Measurements from ENCODE around the gene POLR3GL. TPM values are rescaled to one million over a fixed set of nuclear protein-coding genes. Genes with fewer than 3 reads are reported as not detected.

POLR3GL gene
- total RNA-seq, 1 donor from 2014 or later = 11.9 TPM

DNA sequence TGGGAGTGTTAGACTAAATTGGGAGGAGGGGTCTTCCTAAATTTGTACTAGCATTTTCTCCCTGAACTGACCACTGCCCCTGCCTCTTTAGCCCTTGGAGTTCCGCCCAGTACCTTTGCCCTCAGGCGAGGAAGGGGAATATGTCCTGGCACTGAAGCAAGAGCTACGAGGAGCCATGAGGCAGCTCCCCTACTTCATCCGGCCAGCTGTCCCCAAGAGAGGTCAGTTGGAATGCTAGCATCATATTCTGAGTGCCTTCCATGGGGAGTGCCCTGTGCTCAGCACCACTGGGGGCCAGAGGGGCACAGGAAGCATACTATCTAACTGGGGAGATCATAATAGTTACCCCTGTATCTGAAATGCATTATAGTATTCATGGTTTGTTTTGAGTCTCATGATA, 10.7 kb downstream of the POLR3GL start:
- no peak for DNase-seq

GRCh38 chr1:145977016-145977415, 12.5 kb downstream of the POLR3GL start:
- no peak for DNase-seq

GRCh38 chr1:145977486-145978470, 13.3 kb downstream of the POLR3GL start:
- DNase-seq = peak; percentile 81

DNA sequence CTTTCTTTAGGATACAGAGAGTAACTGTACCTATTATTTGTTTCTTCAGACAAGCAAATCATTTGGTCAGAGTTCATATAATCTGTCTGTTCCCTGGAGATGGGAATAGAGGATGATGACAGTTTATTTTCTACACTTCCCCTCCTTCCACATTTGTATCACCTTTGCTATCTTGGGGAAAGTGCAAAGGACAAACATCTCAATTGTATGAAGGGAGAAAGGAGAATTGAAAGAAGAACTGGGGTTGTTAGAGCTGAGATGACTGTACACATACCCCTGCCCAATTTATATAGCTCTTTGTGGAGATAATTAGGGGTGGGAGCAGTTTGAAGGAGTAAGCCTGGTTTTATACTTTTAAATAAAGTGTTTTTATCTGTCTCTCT, 14.0 kb downstream of the POLR3GL start:
- DNase-seq = no peak

- DNase-seq = peak; percentile 100
These were observed 14.6 kb downstream of the POLR3GL start for GRCh38 chr1:145978854-145979745.

GRCh38 chr1:145979746-145980456, 15.4 kb downstream of the POLR3GL start:
- peak; percentile 33 for DNase-seq

DNA sequence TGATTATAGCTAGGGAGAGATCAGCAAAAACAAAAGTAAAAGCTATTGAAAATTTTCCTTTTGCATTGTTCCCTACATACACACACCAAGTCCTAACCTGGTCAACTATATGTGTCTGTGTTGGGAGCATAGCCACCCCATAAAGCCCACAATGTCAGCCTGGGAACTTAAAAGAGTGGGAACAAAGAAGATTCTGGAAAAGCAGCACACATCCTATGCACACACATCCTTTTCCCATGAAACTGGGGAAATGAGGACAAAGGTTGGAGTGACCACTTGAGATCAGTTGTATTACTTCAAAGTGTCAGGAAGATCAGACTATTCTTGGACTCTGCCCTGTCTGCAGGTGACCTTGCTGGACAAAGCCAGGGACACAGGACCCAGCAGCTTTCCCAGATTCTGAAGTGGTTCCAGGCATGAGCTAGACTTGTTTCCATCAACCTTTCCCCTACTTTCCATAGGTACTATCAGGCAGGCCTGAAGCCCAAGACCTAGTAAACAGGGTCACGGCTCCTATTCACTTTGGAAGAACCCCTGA, 16.0 kb downstream of the POLR3GL start:
- no peak for DNase-seq

DNA sequence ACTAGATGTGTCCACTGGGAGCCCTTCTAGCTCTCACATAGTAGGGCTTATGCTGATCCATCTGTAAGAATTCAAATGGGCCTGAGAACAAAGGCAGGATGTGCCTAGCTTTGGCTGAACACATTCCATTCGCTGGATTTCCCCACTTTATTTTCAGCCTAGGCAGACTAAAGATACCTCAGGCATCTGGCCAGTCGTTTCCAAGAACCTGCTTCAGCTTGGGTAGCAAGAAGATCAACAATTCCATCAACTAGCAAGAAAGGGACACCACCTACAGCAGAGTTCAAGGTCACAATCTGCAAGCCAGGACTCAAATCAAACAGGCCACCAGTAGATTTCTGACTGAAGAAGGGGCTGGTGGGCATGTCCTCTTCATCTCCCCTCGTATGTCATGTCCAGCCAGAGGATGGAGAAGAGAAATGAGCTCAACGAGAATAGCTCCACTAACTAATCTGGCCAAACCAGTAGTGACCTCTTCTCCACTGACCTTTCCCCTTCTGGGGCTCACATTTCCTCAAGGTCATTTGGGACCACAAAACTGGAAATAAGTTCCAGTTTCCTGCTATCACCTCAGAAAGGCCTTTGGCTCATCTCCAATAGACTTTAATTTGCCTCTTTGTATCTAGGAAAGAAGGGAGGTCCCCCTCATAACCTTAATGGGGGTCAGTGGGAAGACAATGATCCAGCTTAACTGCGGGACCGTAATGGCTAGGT, 17.7 kb downstream of the POLR3GL start:
- DNase-seq = no peak

GRCh38 chr1:145983206-145983675, 18.8 kb downstream of the POLR3GL start:
- DNase-seq = no peak

DNA sequence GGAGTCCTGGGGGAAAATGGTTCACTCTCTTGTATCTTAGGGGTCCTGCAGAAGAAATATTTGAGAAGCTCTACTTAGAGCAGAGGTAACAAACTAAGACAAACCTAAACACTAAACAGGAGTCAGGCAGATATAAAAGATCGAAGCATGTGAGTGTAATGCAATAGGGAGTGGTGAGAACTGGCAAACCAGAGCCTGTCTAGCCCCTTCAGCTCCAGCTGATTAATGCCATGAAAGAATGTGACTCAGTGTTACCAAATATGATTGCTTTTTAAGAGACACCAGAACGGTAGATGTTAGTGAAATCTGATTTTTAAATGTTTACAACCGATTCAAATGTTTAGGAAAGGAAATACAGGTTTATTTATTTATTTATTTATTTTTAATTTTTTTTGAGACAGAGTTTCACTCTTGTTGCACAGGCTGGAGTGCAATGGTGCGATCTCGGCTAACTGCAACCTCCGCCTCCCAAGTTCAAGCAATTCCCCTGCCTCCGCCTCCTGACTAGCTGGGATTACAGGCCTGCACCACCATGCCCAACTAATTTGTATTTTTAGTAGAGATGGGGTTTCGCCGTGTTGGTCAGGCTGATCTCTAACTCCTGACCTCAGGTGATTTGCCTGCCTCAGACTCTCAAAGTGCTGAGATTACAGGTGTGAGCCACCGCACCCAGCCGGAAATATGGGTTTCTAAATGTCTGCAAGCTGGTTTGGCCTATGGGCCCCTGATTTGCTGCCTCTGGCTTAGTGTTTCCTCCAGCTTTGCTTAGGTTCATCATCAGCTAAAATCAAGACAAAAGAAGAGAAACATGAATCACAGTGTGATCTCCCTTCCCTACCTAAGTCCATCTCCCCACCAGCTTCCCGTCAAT, 19.7 kb downstream of the POLR3GL start:
- no peak for DNase-seq

DNA sequence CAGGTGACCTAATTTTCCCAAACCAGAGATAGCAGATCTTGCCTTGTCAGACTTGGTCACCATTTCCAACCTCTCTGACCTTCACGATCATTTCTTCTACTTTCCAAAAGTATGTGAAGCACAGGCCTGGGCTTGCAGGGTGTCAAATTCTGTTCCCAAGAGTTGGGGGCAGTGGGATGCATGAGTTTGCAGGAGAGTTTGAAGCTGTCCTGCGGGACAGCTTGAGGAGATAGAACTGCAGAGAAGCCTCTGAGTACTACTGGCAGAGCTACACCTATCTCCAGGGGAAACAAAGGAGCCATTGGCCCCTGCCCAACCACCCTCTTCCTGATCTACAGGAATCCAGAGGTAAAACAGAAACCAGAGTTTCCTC, 20.6 kb downstream of the POLR3GL start:
- DNase-seq = no peak

- DNase-seq = no peak
These were observed 21.3 kb downstream of the POLR3GL start for GRCh38 chr1:145985502-145986439.

DNA sequence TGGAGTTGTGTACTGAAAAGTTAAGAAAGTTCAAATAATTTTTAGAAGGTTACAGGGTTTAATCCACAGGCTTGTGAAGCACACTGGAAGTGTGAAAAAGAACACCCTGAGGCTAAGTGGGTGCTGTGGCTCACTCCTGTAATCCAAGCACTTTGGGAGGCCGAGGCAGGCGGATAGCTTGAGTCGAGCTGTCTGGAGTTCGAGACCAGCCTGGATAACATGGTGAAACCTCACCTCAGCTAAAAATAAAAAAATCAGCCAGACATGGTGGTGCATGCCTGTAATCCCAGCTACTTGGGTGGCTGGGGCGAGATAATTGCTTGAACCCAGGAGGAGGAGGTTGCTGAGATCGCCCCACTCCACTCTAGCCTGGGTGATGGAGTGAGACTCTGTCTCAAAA, 22.1 kb downstream of the POLR3GL start:
- DNase-seq = no peak

DNA sequence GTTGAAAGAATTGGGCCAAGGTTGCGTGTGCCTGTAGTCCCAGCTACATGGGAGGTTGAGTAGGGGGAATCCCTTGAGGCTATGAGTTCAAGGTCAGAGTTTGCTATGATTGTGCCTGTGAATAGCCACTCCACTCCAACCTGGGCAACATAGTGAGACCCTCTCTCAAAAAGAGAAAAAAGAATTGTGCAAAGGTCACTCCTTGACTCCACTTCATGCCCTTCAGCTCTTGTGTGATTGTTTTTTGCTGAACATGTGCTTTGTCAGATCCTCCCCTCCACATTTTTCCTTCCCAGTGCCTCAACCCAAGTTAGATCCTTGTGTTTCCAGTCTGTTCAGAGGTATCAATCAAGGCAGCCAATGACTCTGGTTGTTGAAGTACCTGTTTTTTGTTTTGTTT, 23.4 kb downstream of the POLR3GL start:
- no peak for DNase-seq

DNA sequence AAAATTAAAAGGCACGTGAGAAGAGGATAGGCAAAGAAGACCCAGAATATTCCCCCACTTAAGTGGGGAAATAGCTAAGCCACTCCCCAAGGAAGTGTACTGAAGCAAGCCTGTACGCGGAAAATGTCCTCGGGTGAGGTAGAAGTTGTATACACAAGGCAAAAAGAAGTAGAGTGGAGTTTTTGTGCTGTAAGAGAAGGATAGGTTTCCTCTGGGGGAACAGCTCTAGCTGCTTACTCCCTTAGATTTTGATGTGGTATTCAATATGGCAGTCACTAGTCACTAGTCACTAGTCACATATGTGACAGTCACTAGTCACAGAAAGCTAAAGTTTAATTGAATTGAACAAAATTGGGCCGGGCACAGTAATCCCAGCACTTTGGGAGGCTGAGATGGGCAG, 24.3 kb downstream of the POLR3GL start:
- DNase-seq = no peak

DNA sequence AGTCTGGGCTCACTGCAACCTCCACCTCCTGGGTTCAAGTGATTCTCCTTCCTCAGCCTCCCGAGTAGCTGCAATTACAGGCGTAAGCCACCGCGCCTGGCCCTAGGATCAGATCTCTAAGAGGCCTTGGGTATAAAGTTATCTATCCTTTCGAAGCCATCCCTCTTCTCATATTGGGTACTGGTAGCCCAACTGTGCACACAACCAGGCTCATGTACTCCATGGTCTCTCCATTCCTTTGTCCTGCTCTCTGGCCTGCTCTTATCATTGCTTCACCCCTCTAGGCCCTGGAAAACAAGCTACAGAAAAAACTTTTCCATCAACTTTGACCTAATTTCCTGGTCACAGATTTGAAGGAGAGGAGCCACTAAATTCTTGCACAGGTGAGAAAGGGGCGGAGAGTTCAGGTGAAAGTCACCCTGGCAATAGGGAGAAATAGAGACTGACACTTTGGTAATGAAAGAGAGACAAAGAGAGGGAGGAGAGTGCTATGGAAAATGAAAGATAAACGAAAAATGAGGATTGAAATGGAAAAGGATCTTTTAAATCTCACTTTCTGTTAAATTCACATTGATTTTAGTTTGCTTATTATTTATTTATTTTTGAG, 25.9 kb downstream of the POLR3GL start:
- DNase-seq = no peak

DNA sequence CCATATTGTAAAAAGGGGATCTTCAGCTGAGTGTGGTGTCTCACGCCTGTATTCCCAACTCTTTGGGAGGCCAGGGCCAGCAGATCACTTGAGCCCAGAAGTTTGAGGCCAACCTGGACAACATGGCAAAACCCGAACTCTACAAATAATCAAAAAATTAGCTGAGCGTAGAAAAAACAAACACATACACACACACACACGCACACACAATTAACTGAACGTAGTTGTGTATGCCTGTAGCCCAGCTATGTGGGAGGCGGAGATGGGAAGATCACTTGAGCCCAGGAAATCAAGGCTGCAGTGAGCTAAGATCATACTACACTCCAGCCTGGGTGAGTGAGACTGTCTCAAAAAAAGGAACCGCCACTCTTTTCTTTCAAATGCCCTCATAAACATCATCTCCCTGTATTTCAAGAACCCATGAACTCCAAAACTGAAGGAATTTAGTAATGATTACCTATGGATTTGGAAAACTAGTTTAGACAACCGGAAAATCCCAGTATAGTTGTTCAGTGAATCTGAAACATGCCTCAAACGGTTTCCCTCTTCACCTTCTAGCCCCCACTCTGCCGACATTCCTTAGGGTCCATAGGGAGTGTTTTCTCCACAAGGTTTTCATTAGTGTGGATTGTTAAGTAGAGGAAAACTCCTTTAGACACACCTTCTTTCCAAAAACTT, 27.4 kb downstream of the POLR3GL start:
- no peak for DNase-seq

- no peak for DNase-seq
These were observed 28.0 kb downstream of the POLR3GL start for GRCh38 chr1:145992502-145992936.

All from skin of body (tissue), 2 donors.